Measurements from ENCODE around the gene GCNT1. TPM values are rescaled to one million over a fixed set of nuclear protein-coding genes. Genes with fewer than 3 reads are reported as not detected.
"Not testable (repeated sequence)": the region's sequence is repeated elsewhere in the genome, so short reads cannot be mapped to it uniquely, and the experiment has no call there.

Gene GCNT1
- total RNA-seq, 1 experiment from 2014 or later = 0.24 TPM

DNA sequence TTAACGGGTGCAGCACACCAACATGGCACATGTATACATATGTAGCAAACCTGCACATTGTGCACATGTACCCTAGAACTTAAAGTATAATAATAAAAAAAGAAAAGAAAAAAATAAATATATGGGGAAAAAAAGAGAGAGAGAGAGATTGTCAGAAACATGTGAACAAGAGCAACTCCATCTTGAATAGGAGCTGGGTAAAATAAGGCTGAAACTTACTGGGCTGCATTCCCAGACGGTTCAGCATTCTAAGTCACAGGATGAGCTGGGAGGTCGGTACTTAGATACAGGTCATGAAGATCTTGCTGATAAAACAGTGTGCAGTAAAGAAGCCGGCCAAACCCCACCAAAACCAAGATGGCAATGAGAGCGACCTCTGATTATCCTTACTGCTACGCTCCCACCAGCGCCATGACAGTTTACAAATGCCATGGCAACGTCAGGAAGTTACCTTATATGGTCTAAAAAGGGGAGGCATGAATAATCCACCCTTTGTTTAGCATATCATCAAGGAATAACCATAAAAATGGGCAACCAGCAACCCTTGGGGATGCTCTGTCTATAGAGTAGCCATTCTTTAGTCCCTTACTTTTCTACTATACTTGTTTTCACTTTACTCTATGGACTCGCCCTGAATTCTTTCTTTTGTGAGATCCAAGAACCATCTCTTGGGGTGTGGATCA lies 21.8 kb upstream of the GCNT1 start:
- in situ Hi-C loops (cut with HindIII; ENCODE audit: low pct_unique_long_range_greater_than_20kb, low sequenced_read_pairs); DNase-seq (ENCODE audit: low read depth, low spot score): not testable (repeated sequence)

DNA sequence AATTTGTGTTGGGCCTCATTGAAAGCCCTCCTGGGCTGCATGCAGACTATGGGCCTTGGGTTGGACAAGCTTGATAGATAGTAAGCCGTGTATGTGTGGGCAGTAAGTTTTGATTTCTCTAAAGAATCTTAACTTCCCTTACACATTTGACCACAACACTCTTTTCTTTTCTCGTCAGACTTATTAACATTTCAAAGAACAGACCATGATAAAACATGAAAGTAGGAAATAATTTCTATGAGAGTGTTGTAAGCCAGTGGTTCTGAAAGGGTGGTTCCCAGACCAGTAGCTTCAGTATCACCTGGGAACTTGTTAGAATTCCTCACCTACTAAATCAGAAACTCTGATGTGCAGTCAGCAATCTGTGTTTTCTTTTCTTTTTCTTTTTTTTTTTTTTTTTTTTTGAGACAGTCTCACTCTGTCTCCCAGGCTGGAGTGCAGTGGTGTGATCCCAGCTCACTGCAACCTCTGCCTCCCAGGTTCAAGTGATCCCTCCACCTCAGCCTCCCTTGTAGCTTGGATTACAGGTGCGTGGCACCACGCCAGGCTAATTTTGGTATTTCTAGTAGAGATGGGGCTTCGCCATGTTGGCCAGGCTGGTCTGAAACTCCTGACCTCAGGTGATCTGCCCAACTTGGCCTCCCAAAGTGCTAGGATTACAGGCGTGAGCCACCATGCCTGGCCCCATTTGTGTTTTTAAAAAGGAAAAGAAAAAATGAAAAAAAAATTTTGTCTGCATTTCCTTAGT lies 20.0 kb upstream of the GCNT1 start:
- in situ Hi-C loops (cut with HindIII; ENCODE audit: low pct_unique_long_range_greater_than_20kb, low sequenced_read_pairs) = no loop called here
- no peak for DNase-seq (ENCODE audit: low read depth, low spot score)

DNA sequence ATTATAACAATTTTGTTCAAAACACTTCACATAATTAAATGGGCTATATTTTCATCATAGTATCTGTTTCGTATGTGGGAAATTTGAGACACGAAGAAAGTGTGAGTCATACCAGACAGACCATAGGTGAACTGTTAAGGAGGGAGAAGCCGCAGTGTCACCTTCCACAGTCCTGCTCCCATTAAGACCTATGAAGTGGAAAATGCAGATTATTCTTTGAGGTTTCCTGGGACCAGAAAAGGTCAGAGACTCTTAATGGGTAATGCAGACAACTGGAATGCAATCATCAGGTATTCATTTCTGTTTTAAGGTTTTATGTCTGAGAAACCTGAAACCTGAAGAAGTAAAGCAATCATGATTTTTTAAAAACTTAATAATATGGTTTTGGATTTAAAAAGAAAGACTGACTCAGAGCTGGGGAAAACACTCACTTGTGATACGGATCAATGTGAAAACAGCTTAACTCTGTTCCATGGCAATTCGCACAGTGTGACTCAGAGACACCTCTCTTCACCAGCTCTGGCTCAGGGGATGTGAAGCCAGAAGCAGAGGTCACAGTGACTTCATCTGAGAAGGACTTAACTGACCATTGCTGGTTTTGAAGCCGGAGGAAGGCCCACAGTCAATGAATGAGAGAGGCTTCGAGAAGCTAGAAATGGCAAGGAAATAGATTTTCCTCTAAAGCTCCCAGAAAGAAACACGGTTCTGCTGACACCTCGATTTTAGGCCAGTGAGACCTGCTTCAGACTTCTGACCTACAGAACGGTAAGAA lies 17.2 kb upstream of the GCNT1 start:
- in situ Hi-C loops (cut with HindIII; ENCODE audit: low pct_unique_long_range_greater_than_20kb, low sequenced_read_pairs) = no loop called here
- no peak for DNase-seq (ENCODE audit: low read depth, low spot score)

DNA sequence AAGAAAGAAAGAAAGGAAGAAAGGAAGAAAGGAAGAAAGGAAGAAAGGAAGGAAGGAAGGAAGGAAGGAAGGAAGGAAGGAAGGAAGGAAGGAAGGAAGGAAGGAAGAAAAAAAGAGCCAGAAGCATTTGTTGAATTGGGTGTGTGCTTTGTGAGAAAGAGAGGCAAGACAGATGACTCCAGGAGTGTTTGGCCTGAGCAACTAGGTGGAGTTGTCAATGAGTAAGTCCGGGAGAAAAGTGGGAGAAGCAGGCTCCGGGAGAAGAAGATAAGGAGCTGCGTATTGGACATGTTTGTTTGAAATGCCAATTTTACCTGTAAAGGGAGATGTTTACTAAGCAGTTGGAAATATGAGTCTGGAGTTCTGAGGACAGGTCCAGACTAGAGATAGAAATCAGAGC lies 15.1 kb upstream of the GCNT1 start:
- in situ Hi-C loops (cut with HindIII; ENCODE audit: low pct_unique_long_range_greater_than_20kb, low sequenced_read_pairs) = no loop called here
- no peak for DNase-seq (ENCODE audit: low read depth, low spot score)

DNA sequence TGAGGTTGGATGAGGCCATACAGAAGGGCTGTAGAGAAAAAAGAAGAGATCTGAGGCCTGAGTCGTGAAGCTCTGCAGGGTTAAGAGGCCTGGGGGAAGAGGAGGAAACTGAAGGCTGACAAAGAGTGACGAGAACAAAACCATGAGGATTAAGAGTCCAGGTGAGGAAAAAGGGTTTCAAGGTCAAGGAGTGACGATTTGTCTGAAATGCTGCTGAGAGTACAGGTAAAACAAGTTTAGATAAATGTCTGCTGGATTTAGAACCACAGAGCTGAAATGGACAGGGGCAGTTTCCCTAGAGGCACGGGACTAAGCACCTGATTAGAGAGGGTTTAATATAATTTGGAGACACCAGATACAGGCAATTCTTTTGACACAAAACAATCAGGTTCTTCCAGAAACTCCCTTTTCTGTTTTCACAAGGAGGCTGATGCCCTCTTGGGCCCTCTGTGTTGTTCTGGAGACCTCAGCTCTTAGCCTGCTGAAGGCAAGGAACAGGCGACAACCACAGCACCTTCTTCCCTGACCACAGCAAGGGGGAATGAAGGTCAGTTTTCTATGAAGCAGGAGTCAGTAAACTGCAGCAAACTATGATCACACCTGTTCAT lies 14.6 kb upstream of the GCNT1 start:
- in situ Hi-C loops (cut with HindIII; ENCODE audit: low pct_unique_long_range_greater_than_20kb, low sequenced_read_pairs) = no loop called here
- DNase-seq (ENCODE audit: low read depth, low spot score) = no peak

DNA sequence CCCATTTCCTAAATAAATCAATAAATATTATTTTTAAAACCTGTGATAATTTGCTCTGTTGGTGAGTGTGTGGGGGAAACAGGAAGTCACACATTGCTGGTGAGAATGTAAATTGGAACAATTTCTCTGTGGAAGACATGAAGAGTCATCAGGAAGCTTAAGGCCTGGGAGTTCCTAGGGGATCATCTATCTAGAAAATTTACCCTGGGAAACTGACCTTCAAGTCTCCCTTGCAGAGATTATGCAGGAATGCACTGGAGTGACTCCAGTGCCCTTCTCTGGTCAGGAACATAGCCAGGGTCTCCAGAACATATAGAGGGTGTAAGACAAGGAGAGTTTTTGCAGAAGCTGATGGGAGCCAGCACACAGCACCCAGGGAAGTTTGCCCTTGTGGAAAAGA lies 13.0 kb upstream of the GCNT1 start:
- in situ Hi-C loops (cut with HindIII; ENCODE audit: low pct_unique_long_range_greater_than_20kb, low sequenced_read_pairs) = no loop called here

DNA sequence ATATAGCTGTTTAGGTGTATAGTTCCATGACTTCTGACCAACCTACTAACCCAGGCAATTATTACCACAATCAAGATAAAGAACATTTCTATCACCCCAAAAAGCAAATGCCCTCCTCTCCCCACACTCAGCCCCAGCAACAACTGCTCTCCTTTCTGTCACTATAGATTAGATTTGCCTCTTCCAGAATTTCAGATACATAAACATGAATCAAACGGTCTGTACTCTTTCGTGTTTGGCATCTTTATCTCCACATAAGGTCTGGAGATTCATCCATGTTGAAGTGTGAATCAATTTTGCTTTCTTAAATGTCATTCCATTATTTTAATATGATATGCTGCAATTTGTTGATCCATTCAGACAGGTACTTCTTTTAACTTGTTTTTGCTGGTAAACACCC lies 10.5 kb upstream of the GCNT1 start:
- in situ Hi-C loops (cut with HindIII; ENCODE audit: low pct_unique_long_range_greater_than_20kb, low sequenced_read_pairs) = no loop called here
- DNase-seq (ENCODE audit: low read depth, low spot score) = no peak

More for the DNA sequence above, 13.0 kb upstream of the GCNT1 start:
- DNase-seq (ENCODE audit: low read depth, low spot score) = no peak

DNA sequence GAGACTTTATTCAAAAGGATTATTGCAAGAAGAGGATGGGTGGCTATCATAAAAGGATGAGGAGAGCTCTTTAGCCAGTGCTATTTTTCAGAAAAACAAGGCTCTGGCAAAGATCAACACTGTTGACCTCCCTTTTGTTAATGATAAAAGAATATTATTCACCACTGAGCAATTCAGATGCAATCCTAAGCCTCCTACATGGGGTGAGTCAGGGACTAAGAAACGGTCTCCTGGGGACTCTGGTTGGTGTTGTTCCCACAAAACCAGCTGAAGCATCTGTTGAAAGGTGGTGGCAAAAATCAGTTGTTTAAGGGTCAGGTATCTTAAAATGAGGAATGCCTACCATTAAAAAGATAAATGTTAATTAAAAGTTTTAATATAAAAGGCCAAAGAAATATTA lies 7.7 kb upstream of the GCNT1 start:
- in situ Hi-C loops (cut with HindIII; ENCODE audit: low pct_unique_long_range_greater_than_20kb, low sequenced_read_pairs) = no loop called here
- DNase-seq (ENCODE audit: low read depth, low spot score) = no peak

DNA sequence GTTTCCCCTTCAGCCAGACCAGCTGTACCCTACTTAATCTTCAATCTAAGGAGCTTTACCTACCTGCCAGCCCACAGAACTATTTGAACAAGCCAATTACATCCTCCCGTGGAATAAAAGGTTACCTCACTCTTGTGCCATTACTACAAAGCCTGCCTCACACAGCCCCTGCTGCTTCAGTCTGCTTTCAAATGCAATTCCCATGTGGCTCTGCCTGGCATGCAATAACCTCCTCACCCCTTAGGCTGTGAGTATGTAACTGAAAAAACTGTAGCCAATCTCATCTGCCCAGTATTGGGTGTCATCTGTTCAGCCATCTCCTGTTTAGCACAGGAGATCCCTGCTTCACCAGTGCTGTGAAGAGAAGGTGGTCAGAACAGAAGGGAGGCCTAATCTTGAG lies 6.1 kb upstream of the GCNT1 start:
- in situ Hi-C loops (cut with HindIII; ENCODE audit: low pct_unique_long_range_greater_than_20kb, low sequenced_read_pairs) = no loop called here
- no peak for DNase-seq (ENCODE audit: low read depth, low spot score)

DNA sequence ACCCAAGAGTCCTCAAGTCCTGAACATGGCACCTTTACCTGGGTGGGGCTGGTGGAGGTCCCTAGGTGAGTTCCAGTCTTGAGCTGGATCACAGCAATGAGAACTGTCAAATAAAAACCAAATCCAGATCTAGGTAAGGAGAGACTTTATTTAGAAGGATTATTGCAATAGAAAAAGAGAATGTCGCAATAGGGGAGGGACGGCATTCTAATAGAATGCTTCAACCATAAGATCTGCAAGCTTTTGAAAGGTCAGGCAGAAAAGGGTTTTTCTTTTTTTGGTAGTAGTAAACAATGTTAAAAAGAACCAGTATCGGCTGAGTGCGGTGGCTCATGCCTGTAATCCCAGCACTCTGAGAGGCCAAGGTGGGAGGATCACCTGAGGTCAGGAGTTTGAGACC lies 5.2 kb upstream of the GCNT1 start:
- no peak for DNase-seq (ENCODE audit: low read depth, low spot score)
- in situ Hi-C loops (cut with HindIII; ENCODE audit: low pct_unique_long_range_greater_than_20kb, low sequenced_read_pairs) = no loop called here

DNA sequence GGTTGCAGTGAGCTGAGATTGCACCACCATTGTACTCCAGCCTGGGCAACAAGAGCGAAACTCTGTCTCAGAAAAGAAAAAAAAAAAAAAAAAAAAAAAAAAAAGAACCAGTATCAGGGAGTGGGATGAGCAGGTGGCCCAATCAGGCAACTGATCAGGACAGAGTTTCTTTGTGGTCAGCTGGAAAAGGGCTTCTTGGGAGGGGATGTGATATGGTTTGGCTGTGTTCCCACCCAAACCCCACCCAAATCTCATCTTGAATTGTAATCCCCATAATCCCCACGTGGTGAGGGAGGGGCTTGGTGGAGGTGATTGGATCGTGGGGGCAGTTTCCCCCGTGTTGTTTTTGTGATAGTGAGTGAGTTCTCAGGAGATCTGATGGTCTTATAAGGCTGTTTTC lies 4.7 kb upstream of the GCNT1 start:
- DNase-seq (ENCODE audit: low read depth, low spot score) = no peak
- in situ Hi-C loops (cut with HindIII; ENCODE audit: low pct_unique_long_range_greater_than_20kb, low sequenced_read_pairs) = no loop called here

DNA sequence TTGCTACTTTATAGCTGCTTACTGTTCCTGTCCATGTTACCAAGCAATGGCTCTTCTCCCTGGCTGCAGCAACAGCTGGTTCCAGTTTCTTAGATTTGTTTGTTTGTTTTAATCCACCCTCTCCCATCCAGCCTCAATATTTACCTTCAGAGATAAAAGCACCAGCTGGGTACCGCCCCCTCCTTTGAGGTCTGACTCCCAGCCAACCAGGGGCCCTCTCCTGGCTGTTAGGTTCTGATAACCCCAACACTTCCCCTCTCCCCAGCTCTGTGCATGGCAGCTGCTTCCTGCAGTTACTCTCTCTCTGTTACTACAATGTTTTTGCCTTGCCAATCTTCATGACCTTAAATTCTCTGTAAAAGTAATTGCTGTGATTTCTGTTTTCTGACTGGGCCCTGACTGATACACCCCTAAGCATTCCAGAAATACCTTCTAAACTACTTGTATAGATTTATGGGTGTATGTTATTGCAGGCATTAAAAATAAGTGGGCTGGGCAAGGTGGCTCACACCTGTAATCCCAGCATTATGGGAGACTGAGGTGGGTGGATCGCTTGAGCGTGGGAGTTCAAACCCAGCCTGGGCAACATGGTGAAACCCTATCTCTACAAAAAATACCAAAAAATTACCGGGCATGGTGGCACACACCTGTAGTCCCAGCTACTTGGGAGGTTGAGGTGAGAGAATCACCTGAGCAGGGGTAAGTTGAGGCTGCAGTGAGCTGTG lies 2.6 kb upstream of the GCNT1 start:
- in situ Hi-C loops (cut with HindIII; ENCODE audit: low pct_unique_long_range_greater_than_20kb, low sequenced_read_pairs) = no loop called here
- DNase-seq (ENCODE audit: low read depth, low spot score) = no peak

DNA sequence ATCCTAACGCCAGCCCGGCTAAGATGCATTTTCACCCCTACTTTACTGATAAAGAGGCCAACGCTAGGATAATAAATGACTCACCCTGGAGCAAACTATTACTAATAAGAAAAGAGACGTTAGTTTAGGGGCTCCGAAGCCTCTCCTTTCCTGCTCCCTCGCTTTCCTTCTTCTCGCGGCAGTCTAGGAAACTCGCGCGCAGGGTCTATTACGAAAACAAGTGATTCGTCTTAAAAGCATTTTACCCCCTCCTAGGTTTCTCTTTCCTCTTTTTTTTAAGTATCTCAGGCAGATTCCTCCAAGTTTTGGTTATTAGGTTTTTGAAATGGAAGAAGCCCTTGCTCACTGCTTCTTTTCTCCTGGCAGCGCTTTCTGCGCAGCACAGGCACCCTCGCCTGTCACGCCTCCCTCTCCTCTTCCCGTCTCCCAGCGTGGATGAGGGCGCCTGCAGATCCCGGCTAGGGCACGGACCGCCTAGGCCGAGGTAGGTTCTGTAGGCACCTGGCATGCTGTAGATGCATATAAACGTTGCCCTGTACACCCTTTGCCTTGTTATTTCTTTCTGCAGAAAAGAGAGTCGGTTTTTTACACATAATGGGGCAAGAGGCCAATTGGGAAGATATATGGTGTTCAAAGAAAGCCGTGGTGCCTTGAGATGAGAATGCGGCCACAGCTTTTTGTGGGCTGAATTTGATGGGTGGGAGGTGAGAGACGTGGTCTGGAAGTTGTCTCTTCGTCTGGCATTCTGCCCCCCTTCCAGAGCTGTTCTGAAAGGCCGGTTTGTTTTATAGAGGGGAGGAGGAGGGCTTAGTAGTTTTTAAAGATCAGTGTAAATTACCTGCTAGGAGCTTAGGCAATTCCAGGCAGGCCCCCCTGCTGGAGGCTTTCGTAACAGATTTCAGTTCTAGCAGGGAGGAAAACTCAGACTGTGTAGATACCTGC lies 983 bp downstream of the GCNT1 start:
- no peak for DNase-seq (ENCODE audit: low read depth, low spot score)
- in situ Hi-C loops (cut with HindIII; ENCODE audit: low pct_unique_long_range_greater_than_20kb, low sequenced_read_pairs) = no loop called here

DNA sequence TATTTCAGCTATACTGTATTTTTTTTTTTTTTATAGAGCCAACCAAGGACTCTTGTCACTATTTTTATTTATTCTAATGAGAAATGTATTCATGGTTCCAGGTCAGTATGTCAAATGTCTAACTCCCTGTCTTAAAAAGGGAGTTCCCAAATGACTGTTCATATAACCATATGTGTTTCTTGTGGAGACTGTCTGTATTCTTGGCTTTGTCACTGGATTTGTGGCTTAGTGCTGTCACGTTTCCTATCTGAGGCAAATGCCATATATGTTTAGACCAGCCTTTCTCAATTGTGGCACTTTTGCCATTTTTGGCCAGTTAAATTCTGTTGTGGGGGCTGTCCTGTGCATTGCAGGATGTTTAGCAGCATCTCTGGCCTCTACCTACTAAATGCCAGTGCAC lies 3.1 kb downstream of the GCNT1 start:
- in situ Hi-C loops (cut with HindIII; ENCODE audit: low pct_unique_long_range_greater_than_20kb, low sequenced_read_pairs) = no loop called here

DNA sequence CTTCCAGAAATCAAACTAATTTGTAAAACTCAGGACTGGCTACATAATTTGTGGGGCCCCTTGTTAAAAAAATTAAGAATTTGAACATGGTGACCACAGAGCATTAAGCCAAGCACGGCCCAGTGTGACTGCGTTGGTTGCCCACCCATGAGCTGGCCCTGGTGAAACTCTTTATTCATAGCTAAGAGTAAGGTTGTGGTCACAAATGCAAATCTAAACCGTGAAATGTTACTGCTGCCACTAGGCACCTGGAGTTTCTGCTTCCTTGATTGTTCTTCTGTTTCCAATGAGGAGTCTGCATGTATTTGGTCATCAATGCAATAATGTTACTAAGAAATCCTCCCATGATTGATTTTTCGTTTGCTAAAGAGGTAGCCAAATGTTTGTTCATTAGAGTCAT lies 4.2 kb downstream of the GCNT1 start:
- in situ Hi-C loops (cut with HindIII; ENCODE audit: low pct_unique_long_range_greater_than_20kb, low sequenced_read_pairs) = no loop called here
- no peak for DNase-seq (ENCODE audit: low read depth, low spot score)

More for the DNA sequence above, 3.1 kb downstream of the GCNT1 start:
- DNase-seq (ENCODE audit: low read depth, low spot score) = no peak

DNA sequence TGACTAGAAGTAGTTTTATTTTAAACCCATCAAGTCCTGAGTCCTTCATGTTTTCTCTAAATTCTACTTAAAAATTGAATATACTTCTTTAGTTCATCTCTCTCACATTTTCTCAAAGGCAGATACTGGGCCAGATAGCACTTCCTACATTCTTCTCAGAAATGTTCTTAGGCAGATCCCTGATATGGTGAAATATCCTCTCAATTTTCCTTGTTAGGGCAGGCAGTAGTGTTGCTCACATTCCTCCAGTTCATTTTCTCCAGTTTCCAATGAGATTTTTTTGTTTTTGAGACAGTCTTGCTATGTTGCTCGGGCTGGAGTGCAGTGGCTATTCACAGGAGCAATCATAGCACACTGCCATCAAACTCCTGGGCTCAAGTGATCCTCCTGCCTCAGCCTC lies 5.7 kb downstream of the GCNT1 start:
- DNase-seq (ENCODE audit: low read depth, low spot score) = no peak
- in situ Hi-C loops (cut with HindIII; ENCODE audit: low pct_unique_long_range_greater_than_20kb, low sequenced_read_pairs) = no loop called here
